A549 (cell line): ENCODE measurements around the gene ARHGEF7.

Experiments
- BCL3 ChIP-seq: fragments of >200 bp; sonication (Bioruptor Twin); formaldehyde crosslinking; IDR thresholded peaks from 3 replicates; pipeline ENCODE4 v1.6.1; 2016
- BHLHE40 ChIP-seq: IDR thresholded peaks from 2 replicates; pipeline ENCODE4 v1.6.1; 2012; ENCODE audit warnings: low read depth, low read length, inconsistent platforms
- CEBPB ChIP-seq, 2 experiments: fragments of >200 bp in 1 of 2; sonication (Bioruptor Twin) in 1 of 2; formaldehyde crosslinking in 1 of 2; IDR thresholded peaks; 2 replicates each; pipeline ENCODE4 v1.6.1; 2012 to 2016
- CTCF ChIP-seq: fragments of >200 bp; sonication (Bioruptor Twin); formaldehyde crosslinking; IDR thresholded peaks from 3 replicates; pipeline ENCODE4 v1.5.1; 2016
- KDM1A ChIP-seq: fragments of 200-600 bp; sonication (generic); IDR thresholded peaks from 2 replicates; pipeline ENCODE4 v1.6.1; 2016; ENCODE audit warnings: low read depth, mild to moderate bottlenecking
- KDM5A ChIP-seq: fragments of 200-600 bp; sonication (generic); IDR thresholded peaks from 2 replicates; pipeline ENCODE4 v1.6.1; 2016; ENCODE audit warnings: antibody characterized with exemption, mild to moderate bottlenecking
- RAD21 ChIP-seq, 2 experiments: fragments of >200 bp in 1 of 2; sonication (Bioruptor Twin) in 1 of 2; formaldehyde crosslinking in 1 of 2; IDR thresholded peaks in 1 of 2; conservative IDR thresholded peaks in 1 of 2; 2 replicates in 1 of 2; 3 replicates in 1 of 2; pipeline ENCODE4 v1.6.1; 2012 to 2018; ENCODE audit warnings: inconsistent platforms in 1 of 2

GRCh38 chr13:111092685-111093084, 22.4 kb upstream of the ARHGEF7 start:
- TF ChIP-seq CTCF (no peak), RAD21 (conservative IDR thresholded peaks at IDR 0.05 in 1 of 2, IDR thresholded peaks at IDR 0.05 in 1 of 2) (no peak), BHLHE40 (no peak), KDM1A (no peak), CEBPB (IDR thresholded peaks at IDR 0.05) (no peak), BCL3 (no peak), KDM5A (no peak)
